HepG2 (cell line): ENCODE data around the gene CGNL1.

Source experiments
- BHLHE40 ChIP-seq: IDR thresholded peaks from 2 replicates; pipeline ENCODE4 v1.6.1; 2011; ENCODE audit warnings: low read length, improper control_type of control experiment
- EHMT2 ChIP-seq: fragments of 200-600 bp; sonication (generic); IDR thresholded peaks from 2 replicates; pipeline ENCODE4 v1.7.0; 2017; ENCODE audit warnings: antibody characterized with exemption, low read depth, low read length, borderline replicate concordance
- EP300 ChIP-seq, 3 experiments: sonication (generic) in 1 of 3; formaldehyde crosslinking in 1 of 3; IDR thresholded peaks; 2 replicates each; pipeline versions ENCODE4 v1.5.1 to v1.6.1; 2011 to 2020; ENCODE audit warnings: low read depth in 2 of 3, low read length in 2 of 3, borderline replicate concordance in 1 of 3, improper control_type of control experiment in 1 of 3, mild to moderate bottlenecking in 1 of 3, missing genetic modification reagents in 1 of 3, moderate library complexity in 1 of 3
- KMT2B ChIP-seq: IDR thresholded peaks from 2 replicates; pipeline ENCODE4 v1.6.1; 2016; ENCODE audit warnings: missing genetic modification reagents, missing compliant biosample characterization
- NBN ChIP-seq: fragments of 450-650 bp; conservative IDR thresholded peaks from 2 replicates; pipeline ENCODE4 v1.6.1; 2017
- NPAS2 ChIP-seq: sonication (generic); formaldehyde crosslinking; IDR thresholded peaks from 2 replicates; pipeline ENCODE4 v1.8.0; 2022; ENCODE audit warnings: mild to moderate bottlenecking, missing genetic modification reagents, borderline replicate concordance
- NR2C2 ChIP-seq: sonication (generic); formaldehyde crosslinking; IDR thresholded peaks from 2 replicates; pipeline ENCODE4 v1.4.0; 2020; ENCODE audit warnings: missing genetic modification reagents, mild to moderate bottlenecking, moderate library complexity, borderline replicate concordance
- PHF5A ChIP-seq: IDR thresholded peaks from one replicate; pipeline ENCODE4 v1.6.1; 2018; ENCODE audit warnings: low read depth, missing genetic modification reagents; ENCODE audit not compliant: unreplicated experiment
- SMAD1 ChIP-seq: sonication (generic); formaldehyde crosslinking; IDR thresholded peaks from 2 replicates; pipeline ENCODE4 v1.4.0; 2020; ENCODE audit warnings: missing genetic modification reagents, low read depth, mild to moderate bottlenecking, borderline replicate concordance
- TBP ChIP-seq: sonication (generic); formaldehyde crosslinking; IDR thresholded peaks from 2 replicates; pipeline ENCODE4 v1.5.0; 2020; ENCODE audit warnings: missing genetic modification reagents
- ZNF274 ChIP-seq: sonication (generic); formaldehyde crosslinking; IDR thresholded peaks from 2 replicates; pipeline ENCODE4 v1.5.1; 2020; ENCODE audit warnings: mild to moderate bottlenecking, missing genetic modification reagents
- ZNF501 ChIP-seq: sonication (generic); formaldehyde crosslinking; IDR thresholded peaks from 2 replicates; pipeline ENCODE4 v1.5.1; 2020; ENCODE audit warnings: mild to moderate bottlenecking, moderate library complexity, missing genetic modification reagents
- ZNF569 ChIP-seq: sonication (generic); formaldehyde crosslinking; IDR thresholded peaks from 2 replicates; pipeline ENCODE4 v1.5.0; 2020; ENCODE audit warnings: mild to moderate bottlenecking, missing genetic modification reagents, moderate library complexity, borderline replicate concordance

- TF ChIP-seq BHLHE40 (no peak), EHMT2 (no peak), PHF5A (CRISPR knock-in tag) (no peak), NR2C2 (CRISPR knock-in tag) (no peak), KMT2B (CRISPR knock-in tag) (no peak), NPAS2 (CRISPR knock-in tag) (no peak), EP300 (IDR thresholded peaks at IDR 0.05; ENCODE audit: low read depth in 2 of 2, low read length in 2 of 2) (no peak), EP300 (CRISPR knock-in tag; IDR thresholded peaks at IDR 0.05; ENCODE audit: borderline replicate concordance) (no peak), TBP (CRISPR knock-in tag) (no peak), SMAD1 (no peak), NBN (no peak), ZNF569 (CRISPR knock-in tag) (no peak), ZNF501 (no peak), ZNF274 (CRISPR knock-in tag) (no peak)
These were observed 160.8 kb downstream of the CGNL1 start for GRCh38 chr15:57537072-57537471.
